Measurements from ENCODE around the gene HAUS8.
"Not testable (repeated sequence)": the region's sequence is repeated elsewhere in the genome, so short reads cannot be mapped to it uniquely, and the experiment has no call there.

DNA sequence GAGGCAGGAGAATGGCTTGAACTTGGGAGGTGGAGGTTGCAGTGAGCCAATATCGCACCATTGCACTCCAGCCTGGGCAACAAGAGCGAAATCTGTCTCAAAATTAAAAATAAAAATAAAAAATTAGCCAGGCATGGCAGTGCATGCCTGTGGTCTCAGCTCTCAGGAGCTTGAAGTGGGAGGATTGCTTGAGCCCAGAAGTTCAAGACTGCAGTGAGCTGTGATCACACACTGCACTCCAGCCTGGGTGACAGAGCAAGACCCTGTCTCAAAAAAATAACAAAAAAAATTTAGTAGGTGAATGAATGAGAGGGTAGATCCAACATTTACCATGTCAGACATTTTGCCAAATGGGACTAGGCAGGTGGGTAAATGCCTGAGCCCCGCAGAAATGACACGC, 31.7 kb upstream of the HAUS8 start:
- TF ChIP-seq, protein P1, sequence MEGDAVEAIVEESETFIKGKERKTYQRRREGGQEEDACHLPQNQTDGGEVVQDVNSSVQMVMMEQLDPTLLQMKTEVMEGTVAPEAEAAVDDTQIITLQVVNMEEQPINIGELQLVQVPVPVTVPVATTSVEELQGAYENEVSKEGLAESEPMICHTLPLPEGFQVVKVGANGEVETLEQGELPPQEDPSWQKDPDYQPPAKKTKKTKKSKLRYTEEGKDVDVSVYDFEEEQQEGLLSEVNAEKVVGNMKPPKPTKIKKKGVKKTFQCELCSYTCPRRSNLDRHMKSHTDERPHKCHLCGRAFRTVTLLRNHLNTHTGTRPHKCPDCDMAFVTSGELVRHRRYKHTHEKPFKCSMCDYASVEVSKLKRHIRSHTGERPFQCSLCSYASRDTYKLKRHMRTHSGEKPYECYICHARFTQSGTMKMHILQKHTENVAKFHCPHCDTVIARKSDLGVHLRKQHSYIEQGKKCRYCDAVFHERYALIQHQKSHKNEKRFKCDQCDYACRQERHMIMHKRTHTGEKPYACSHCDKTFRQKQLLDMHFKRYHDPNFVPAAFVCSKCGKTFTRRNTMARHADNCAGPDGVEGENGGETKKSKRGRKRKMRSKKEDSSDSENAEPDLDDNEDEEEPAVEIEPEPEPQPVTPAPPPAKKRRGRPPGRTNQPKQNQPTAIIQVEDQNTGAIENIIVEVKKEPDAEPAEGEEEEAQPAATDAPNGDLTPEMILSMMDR (conservative IDR thresholded peaks at IDR 0.05): not testable (repeated sequence)
- TF ChIP-seq ZFX (IDR thresholded peaks at IDR 0.05): not testable (repeated sequence)
